ENCODE data around the gene RNF217. TPM values are rescaled to one million over a fixed set of nuclear protein-coding genes. Genes with fewer than 3 reads are reported as not detected.
A peak's percentile ranks its signal among the peaks of the same experiment; 100 is the strongest.

RNF217 gene
- total RNA-seq, 4 donors from 2014 or later = 6.0 to 24.3 (median 16.0) TPM

DNA sequence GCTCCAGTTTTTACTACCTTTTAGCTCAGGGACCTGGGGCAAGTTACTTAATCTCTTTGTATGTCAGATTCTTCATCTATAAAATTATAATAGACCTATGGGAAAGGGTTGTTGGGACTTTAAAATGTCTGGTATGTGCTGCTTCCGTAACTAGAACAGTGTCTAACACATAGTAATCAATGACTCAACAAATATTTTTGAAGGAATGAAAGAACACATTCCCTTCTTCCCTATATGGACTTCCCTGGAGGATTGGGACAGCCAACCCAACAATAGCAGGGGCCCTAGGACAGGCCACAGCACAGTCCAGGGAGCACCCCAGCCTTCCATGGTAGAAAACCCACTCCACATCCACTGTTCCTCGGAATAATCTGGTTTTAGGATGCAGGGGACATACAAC, 140.7 kb downstream of the RNF217 start:
- Histone ChIP-seq H3K4me3 (no peak overlapping the region), H3K27ac (peak overlapping the region; percentile 38 to 71 (median 50)), H3K4me1 (peaks cover 0 to 16% (median 13%) of the 10 kb centered on the region in 4 donors), H3K36me3 (no peaks in the 10 kb centered on the region), H3K27me3 (no peaks in the 10 kb centered on the region), H3K9me3 (no peaks in the 10 kb centered on the region)
- intact Hi-C loops (cut with DNase I; ENCODE audit: low total_unique reads) (no loop called here), in situ Hi-C loops (cut with MboI; ENCODE audit: low pct_ligation_motif_present in 1 of 4, low pct_unique_long_range_greater_than_20kb in 1 of 4, low sequenced_read_pairs in 3 of 4) (no loop called here)
- no peak for DNase-seq
- no peak for TF ChIP-seq POLR2A (IDR thresholded peaks at IDR 0.05)
- TF ChIP-seq POLR2AphosphoS5 (IDR thresholded peaks at IDR 0.05) = no peak
- TF ChIP-seq, protein P1, sequence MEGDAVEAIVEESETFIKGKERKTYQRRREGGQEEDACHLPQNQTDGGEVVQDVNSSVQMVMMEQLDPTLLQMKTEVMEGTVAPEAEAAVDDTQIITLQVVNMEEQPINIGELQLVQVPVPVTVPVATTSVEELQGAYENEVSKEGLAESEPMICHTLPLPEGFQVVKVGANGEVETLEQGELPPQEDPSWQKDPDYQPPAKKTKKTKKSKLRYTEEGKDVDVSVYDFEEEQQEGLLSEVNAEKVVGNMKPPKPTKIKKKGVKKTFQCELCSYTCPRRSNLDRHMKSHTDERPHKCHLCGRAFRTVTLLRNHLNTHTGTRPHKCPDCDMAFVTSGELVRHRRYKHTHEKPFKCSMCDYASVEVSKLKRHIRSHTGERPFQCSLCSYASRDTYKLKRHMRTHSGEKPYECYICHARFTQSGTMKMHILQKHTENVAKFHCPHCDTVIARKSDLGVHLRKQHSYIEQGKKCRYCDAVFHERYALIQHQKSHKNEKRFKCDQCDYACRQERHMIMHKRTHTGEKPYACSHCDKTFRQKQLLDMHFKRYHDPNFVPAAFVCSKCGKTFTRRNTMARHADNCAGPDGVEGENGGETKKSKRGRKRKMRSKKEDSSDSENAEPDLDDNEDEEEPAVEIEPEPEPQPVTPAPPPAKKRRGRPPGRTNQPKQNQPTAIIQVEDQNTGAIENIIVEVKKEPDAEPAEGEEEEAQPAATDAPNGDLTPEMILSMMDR (IDR thresholded peaks at IDR 0.05) = no peak
- no peak for TF ChIP-seq EP300 (IDR thresholded peaks at IDR 0.05; ENCODE audit: low read depth)
- WGBS, 2 donors (ENCODE audit: low coverage in 1 of 2) = 63 to 100% methylated on average over 1 to 2 of the region's 2 CpGs

DNA sequence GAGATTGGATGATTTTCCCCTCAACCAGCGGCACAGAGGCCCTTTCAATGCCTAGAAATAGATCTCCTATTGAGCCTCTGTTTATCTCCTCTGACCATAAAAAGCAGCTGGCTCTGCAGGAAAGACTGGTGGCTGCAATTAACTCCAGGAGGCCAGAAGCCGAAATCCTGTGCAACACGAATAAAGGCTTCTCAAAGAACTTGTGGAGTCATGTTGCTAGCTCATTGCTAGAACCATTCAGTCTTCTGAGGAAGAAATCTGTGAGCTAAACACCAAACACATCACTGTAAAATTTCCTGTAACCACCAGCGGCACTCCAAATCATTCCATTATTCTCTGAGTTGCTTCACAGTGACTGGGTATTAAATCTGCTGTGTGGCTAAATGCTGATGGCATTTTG, 142.2 kb downstream of the RNF217 start:
- no peak for DNase-seq
- intact Hi-C loops (cut with DNase I; ENCODE audit: low total_unique reads) = no loop called here
- Histone ChIP-seq H3K27me3 (no peaks in the 10 kb centered on the region), H3K36me3 (no peaks in the 10 kb centered on the region), H3K4me1 (peaks cover 0 to 9% (median 8%) of the 10 kb centered on the region in 4 donors), H3K27ac (peak overlapping the region; percentile 18 to 71 (median 30)), H3K9me3 (peaks cover 0 to 4% of the 10 kb centered on the region in 2 donors), H3K4me3 (no peak overlapping the region)
- WGBS, 2 donors (ENCODE audit: low coverage in 1 of 2) = 38 to 39% methylated on average over 1 to 4 of the region's 4 CpGs
- in situ Hi-C loops (cut with MboI; ENCODE audit: low pct_ligation_motif_present in 1 of 4, low pct_unique_long_range_greater_than_20kb in 1 of 4, low sequenced_read_pairs in 3 of 4) = no loop called here
- TF ChIP-seq, protein P1 (IDR thresholded peaks at IDR 0.05) = no peak
- TF ChIP-seq POLR2A (IDR thresholded peaks at IDR 0.05) (no peak), EP300 (IDR thresholded peaks at IDR 0.05; ENCODE audit: low read depth) (no peak), POLR2AphosphoS5 (IDR thresholded peaks at IDR 0.05) (no peak)

DNA sequence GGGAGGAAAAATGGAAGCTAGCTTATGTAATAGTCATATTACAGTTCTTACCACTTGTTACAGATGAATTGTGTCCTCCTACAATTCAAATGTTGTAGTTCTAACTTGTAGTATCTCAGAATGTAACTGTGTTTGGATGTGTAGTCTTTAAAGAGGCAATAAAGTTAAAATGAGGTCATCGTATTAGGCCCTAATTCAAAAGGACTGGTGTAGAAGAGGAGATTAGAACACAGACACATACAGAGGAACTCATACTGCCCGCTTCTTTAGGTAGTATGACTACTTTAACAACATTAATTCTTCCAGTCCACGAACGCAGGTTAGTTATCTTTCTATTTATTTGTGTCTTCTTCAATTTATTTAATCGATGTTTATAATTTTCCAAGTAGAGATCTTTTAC, 144.8 kb downstream of the RNF217 start:
- Histone ChIP-seq H3K4me3 (no peak overlapping the region), H3K4me1 (peaks cover 0 to 9% (median 6%) of the 10 kb centered on the region in 4 donors), H3K27ac (no peak overlapping the region), H3K36me3 (no peaks in the 10 kb centered on the region), H3K27me3 (no peaks in the 10 kb centered on the region), H3K9me3 (peaks cover 16 to 28% of the 10 kb centered on the region in 2 donors)
- in situ Hi-C loops (cut with MboI; ENCODE audit: low pct_ligation_motif_present in 1 of 4, low pct_unique_long_range_greater_than_20kb in 1 of 4, low sequenced_read_pairs in 3 of 4) (no loop called here), intact Hi-C loops (cut with DNase I; ENCODE audit: low total_unique reads) (no loop called here)
- 85 to 94% methylated on average over 5 of the region's 5 CpGs for WGBS, 2 donors (ENCODE audit: low coverage in 1 of 2)
- no peak for DNase-seq
- no peak for TF ChIP-seq POLR2AphosphoS5 (IDR thresholded peaks at IDR 0.05)
- TF ChIP-seq POLR2A (IDR thresholded peaks at IDR 0.05) = no peak
- TF ChIP-seq, protein P1 (IDR thresholded peaks at IDR 0.05) = no peak
- no peak for TF ChIP-seq EP300 (IDR thresholded peaks at IDR 0.05; ENCODE audit: low read depth)

DNA sequence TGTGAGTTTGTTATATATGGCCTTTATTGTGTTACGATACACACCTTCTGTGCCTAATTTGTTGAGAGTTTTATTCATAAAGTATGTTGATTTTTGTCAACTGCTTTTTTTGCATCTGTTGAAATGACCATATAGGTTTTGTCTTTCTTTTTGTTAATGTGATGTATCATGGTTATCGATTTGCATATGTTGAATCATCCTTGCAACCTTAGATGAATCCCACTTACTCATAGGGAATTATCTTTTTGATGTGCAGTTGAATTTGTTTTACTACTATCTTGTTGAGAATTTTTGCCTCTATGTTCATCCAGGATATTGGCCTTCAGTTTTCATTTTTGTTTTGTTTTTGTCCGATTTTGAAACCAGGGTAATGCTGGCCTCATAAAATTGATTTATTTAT, 145.7 kb downstream of the RNF217 start:
- no peak overlapping the region for H3K4me3 ChIP-seq
- no peaks in the 10 kb centered on the region for H3K27me3 ChIP-seq
- no peak for DNase-seq
- H3K4me1 ChIP-seq = peaks cover 0 to 9% (median 6%) of the 10 kb centered on the region in 4 donors
- peaks cover 17 to 28% of the 10 kb centered on the region in 2 donors for H3K9me3 ChIP-seq
- in situ Hi-C loops (cut with MboI; ENCODE audit: low pct_ligation_motif_present in 1 of 4, low pct_unique_long_range_greater_than_20kb in 1 of 4, low sequenced_read_pairs in 3 of 4) = no loop called here
- H3K27ac ChIP-seq = no peak overlapping the region
- TF ChIP-seq, protein P1 (IDR thresholded peaks at IDR 0.05) = no peak
- TF ChIP-seq POLR2AphosphoS5 (IDR thresholded peaks at IDR 0.05) = no peak
- TF ChIP-seq POLR2A (IDR thresholded peaks at IDR 0.05) = no peak
- no peak for TF ChIP-seq EP300 (IDR thresholded peaks at IDR 0.05; ENCODE audit: low read depth)
- intact Hi-C loops (cut with DNase I; ENCODE audit: low total_unique reads) = no loop called here
- H3K36me3 ChIP-seq = no peaks in the 10 kb centered on the region
- 87 to 89% methylated on average over 3 of the region's 3 CpGs for WGBS, 2 donors (ENCODE audit: low coverage in 1 of 2)

Measured in transverse colon (tissue), 4 donors.